DMS79 treated with DMSO at 0.1 percent for 48 hours (cell line): ENCODE measurements around the gene TNRC6C.
A peak's percentile ranks its signal among the peaks of the same experiment; 100 is the strongest.
"Not testable (repeated sequence)": the region's sequence is repeated elsewhere in the genome, so short reads cannot be mapped to it uniquely, and the experiment has no call there.

Experiments used
- DNase-seq: peaks from one replicate; lab custom pipeline; 2025; lab: John Stamatoyannopoulos, UW

Gene TNRC6C

DNA sequence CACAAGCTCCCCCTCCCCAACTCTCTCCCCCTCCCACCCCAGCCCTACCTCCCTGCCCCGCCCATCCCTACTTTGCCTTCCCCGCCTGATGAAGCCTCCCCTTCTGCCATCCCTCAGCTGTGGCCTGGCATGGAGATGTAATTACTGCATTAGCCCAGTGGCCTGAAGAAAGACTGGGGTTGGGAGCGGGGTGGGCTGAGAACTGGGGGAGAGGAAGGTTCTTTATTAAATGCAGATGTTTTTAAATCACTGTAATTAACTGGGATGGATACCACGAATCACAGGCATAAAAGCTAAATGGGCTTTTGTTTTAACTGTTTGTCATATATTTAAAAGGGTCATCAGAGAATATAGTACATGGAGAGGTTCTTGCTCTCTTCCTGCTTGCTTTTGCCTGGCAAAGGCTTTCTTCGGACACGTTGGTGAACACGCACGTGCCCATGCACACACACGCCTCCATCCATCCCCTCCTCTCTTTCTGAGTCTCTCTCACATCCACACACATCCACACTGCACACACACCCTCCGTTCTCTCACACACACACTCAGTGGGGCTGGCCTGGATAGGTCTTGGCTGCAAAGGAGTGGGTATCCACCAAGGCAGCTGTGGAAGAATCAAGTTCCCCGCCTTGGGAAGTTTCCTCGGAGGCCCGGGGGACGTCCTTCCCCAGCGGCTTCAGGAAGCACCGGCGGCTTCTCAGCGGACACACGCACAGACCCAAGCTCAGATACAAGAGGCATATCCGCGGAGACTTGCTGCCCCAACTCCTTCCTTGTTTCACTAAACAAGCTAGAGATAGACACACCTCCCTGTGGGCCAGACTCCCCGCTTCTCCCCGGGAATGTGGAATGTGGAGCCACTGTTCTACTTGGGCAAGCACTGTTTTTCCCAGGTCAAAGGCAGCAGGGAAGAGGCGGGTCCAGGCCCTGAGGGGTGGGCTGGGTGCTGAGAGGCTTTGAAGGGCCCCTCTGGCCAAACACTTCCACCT is 27.4 kb upstream of the TNRC6C start:
- DNase-seq, result no peak

DNA sequence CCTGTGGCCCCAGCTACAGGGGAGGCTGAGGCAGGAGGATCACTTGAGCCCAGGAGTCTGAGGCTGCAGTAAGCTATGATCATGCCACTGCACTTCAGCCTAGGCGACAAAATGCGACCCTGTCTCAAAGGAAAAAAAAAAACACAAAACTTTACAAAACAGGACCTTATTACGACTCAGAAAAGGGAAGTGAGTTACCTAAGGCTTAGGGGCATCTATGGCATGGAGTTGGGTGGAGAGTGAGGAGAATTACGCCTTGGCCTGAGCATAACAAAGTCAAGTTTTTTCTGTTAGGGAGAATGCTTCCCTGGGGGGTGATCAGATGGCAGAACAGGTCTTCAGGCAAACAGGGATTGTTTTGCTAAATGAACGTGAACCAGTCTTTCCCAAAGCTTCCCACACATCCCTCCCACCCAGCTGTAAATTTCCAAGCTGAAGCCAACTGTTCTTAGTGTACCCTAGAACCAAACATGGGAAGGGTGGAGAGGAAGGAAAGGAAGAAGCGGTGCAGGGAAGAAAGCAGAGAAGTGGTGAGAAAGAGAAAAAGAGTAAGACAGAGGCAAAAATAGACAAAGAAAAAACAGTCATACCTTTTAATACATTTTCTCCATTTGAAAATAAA is 24.6 kb upstream of the TNRC6C start:
- DNase-seq, result no peak

DNA sequence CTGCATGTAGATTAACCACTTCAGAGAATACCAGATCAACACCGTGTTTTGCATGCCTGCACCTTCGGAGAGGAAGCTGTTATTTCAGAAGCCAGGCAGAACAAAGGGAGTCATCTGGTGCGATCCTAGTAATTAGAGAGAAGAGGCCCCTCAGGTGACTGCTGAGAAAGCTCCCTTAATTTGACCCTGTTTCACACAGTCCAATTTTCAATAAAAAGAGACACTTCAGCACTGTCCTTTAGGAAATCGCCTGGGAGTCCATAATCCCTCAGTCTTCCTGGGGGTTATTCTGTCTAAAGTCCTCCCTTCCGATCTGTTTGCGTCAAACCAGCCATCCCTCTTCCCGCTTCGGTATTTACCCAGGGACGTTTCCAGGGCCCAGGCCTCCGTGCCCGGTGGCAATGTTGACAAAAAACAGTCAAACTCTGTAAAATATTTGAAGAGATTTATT is 23.4 kb upstream of the TNRC6C start:
- no peak for DNase-seq

DNA sequence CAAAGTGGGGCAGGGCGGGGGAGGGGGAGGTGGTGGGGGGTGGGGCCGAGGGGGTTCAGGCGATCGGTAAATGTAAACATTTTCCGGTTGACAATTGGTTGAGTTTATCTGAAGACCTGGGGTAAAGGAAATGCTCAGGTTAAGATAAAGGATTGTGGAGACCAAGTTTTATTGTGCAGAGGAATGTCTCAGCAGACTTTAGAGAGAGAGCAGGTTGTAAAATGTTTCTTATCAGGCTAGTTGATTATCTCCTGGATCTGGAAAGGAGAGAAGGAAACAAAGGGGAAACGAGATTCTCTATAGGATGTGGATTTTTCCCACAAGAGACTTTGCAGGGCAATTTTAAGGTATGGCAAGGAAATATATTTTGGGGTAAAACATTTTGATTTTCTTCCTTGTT is 22.8 kb upstream of the TNRC6C start:
- not testable (repeated sequence) for DNase-seq

DNA sequence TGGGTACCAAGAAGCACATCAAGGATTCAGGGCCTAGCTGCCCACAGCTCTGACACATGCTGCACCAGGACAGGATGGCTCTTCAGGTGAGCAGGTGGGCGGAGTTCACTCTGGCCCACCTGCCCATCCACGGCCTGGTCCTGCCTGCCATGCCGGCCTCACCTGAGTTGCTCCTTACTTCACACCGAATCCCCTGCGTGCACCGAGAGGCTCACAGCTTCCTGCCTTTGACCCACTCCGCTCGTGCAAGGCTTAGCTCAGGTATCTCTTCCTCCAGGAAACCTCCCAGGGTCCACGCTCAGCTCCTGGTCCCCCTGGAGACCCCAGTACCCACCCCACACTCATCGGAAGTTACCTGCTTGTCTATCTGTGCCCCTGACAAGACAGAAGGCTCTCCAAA is 21.6 kb upstream of the TNRC6C start:
- no peak for DNase-seq

DNA sequence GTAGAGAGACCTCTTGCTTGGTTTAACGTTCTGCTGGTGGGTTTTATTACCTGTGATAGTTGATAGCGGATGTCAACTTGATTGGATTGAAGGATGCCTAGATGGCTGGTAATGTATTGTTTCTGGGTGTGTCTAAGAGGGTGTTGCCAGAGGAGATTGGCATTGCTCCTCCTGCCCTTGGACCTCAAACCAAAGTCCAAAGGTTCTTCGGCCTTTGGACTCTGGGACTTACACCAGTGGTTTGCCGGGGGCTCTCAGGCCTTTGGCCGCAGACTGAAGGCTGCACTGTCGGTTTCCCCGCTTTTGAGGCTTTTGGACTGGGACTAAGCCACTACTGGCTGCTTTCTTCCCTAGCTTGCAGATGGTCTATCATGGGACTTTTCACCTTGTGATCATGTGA is 17.5 kb upstream of the TNRC6C start:
- no peak for DNase-seq

DNA sequence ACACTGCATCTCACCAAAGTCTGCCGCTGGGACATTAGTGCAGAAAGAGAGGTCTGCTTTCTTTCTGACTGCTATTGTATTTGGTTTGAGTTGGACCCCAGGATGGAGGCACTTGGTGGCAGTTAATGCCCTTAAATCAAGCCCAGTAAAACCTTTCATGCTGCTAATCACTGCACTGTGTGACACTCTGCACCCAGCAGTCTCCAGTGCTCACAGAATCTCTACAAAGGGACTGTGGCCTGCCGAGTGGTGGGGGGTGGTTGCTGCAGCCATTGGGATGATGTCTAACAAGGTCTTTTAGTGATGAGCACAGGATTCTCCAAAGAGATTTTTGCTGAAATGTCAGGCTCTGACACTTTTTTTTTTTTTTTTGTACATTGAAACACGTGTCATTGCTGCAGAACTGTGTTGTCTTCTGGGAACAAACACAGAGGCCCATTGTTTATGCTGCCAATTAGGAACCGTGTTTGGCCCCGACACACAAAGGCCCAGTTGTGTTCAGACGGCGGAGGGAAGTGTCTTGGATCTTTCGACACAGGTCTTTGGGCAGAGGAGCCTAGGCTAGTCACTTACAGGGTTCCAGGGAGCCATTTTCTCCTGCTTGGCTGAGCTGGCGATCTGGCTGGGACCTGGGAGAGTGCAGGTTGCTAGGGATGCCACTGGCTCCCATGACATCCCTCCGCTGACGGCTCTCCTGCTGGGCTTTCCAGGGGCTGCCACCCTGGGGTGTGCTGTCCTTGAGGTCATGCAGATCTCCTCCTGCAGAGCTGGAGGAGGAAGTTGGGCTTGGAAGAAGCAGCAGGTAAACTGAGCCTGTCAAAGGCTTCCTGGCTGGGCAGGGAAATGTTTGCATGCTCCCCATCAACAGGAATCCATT is 16.2 kb upstream of the TNRC6C start:
- DNase-seq, result no peak

DNA sequence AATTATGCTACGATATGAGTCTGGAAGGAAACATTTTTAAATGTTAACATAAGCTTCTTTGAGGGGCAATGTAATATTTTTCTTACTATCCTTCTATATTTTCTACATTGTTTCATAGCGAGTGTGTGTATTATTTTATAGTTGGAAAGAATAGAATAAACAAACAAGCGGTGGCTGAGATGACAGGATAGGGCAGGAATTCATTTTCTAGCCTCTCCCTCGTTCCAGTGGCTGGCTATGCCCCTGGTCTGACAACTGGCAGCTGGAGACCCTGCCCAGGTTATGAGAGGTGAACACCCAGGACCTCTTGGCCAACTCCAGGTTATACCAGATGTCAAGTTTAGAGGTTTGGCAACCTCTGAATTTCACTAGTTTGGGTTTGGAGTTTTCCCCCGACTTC is 14.5 kb upstream of the TNRC6C start:
- no peak for DNase-seq

DNA sequence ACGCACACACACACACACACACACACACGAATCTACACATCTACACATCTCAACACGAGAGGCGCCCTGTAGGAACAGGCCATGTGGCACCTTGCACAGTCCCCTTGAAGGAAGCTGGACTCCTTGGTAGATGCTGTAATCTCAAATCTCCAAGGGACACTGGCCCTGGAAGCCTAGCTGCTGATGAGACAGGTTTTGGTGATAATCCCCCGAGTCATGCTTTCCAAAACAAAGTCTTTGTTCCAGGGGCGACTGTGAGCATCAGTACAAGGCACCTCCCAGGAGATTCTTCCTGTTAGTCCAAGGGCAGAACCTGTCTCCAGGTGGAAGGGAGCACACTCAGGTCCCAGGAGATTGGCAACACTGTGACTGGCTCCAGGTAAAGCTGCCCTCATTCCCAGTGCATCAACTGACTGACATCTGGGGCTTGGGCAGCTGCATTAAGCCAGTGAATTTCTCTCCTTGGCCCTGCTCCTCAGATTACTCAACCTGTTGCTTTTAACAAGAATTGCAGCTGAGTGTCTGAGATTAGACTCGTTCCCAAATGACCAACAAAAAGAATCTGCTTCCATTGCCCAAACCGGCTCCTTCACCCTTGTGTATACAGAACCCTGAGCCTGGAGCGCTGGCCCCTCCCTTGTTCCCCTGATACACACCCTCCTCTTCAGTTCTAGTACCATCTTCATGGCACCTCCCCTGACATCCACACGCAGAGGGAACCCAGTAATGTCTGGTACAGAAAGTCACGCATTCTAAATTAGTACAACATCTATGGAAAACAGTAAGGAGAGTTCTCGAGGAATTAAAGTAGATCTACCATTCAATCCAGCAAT is 13.9 kb upstream of the TNRC6C start:
- DNase-seq, result no peak

DNA sequence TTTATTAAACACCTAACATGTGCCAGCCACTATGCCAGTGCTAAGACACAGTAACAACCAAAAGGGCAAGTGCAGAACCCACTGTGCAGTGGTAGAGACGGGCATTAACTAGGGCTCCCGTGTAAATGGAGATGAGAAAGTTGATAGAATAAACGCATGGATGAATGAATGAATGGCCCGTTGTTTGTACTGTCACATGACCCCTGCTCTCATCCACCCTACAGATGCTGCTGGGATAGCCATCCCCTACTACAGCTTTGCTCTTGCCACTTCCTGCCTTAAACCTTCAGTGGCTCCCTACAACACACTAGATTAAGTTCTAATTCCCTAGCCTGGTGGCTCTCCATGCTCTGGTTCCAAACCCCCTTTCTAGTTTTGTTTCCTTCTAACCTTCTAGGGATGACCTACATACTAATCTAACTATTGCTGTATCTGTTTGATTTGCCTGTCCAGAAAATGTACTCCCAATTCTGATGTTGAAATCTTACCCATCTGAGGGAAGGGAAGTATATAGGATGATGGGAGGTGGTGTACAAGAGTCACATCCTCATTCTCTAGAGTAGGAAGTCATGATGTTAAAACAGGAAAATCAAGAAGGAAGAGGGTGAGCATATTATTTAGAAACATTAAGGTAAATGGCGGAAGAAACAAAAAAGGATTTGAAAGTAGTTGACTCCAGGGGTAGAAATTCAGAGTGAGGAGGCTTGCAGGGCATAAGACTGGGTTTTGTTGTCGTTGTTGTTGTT is 11.4 kb upstream of the TNRC6C start:
- DNase-seq, result no peak

DNA sequence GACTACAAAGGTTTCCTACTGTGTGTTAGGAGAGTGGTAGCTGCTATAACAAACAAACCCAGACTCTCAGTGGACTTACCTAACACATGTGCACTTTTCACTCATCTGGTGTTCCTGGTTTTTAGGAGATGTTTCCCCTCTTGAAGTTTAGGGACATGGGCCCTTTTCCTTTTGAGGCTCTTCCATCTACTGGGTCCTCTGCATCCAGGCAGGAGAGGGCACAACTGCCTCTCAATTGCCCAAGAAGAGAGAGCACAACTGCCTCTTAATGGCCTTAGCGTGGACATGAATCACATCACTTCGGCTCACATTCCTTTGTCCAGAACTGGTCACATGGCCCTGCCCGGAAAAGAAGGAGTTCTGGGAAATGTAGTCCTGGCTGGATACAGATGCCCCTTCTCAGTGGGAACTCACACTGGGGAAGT is 9.8 kb upstream of the TNRC6C start:
- DNase-seq, result no peak

DNA sequence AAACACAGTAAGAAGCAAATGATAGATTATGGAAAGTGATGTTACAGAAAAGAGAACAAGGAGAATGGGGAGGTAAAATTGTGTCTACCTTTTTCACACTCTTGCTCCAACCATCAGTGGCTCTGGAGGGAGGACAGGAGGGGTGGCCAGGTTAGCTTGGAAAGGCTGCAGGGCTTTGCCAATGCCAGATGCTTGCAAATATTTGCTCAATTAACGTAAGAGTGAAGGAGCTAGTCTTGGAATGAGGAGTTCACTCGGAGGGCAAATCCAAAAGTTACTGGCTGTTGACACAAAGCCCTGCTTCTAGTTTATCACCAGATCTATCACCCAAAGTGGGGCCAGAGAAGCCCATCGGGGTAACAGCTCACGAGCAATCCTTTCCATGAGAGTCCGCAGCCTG is 7.4 kb upstream of the TNRC6C start:
- DNase-seq, result no peak

DNA sequence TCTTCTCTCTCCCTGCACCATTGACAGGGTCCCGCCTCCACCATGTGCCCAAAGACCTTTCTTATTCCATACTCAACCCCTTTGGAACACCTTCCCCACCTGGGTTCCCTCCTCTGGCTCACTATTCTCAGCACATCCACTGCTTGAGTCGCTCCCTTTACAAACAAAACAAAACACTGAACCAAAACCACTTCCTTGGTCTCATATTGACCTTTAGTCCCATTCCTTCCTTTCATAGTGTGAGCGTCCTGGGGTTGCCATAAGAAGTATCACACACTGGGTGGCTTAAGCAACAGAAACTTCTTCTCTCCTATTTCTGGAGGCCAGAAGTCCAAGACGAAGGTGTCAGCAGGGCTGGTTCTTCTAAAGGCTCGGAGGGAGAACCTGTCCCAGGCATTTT is 6.1 kb upstream of the TNRC6C start:
- DNase-seq, result no peak

DNA sequence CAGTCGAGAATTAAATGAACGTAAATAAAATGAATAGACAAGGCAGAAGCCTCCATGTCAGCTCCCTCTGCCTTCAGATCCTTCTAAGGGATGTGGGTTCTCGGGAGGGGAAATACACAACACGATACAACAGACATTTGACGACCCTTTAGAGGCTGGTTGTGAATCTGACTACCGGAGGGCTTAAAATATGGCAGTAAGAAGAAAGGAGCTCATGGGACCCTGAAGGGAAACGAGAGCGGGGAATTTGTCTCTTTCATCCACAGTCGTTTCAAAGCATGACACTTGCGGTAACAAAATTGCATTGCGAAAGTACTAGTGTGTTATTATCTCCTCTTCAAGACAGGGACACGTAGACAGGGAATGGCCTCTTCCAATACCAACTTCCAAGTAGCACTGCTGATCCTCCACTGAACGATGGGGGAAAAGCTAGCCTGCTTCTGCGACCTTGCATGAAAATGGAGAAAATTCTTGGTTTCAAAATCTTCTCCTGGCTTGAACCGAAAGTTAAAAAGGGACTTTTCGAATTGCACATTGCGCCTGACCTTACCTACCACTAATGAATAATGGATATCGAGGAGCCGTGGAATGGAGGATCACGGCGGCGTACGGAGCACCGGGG is 1.2 kb upstream of the TNRC6C start:
- DNase-seq, result peak; percentile 11

DNA sequence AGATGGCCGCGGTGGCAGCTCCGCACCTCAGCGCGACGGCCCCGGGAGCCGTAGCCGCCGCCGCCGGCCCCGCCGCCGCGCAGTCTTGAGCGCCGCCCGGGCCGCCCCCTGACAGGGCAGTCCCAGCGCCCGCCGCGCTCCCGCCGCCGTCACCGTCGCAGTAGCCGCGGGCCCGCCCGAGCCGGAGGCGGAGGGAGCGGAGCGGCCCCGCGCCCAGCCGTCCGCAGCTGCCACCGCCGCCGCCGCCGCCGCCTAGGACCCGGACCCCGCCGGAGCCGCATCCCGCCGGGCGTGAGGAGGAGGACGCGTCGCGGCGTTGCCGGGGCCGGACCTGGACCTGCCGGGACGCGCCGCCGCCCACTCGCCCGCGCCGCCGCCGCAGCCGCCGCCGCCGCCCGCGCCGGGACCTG is 218 bp downstream of the TNRC6C start:
- DNase-seq, result no peak

DNA sequence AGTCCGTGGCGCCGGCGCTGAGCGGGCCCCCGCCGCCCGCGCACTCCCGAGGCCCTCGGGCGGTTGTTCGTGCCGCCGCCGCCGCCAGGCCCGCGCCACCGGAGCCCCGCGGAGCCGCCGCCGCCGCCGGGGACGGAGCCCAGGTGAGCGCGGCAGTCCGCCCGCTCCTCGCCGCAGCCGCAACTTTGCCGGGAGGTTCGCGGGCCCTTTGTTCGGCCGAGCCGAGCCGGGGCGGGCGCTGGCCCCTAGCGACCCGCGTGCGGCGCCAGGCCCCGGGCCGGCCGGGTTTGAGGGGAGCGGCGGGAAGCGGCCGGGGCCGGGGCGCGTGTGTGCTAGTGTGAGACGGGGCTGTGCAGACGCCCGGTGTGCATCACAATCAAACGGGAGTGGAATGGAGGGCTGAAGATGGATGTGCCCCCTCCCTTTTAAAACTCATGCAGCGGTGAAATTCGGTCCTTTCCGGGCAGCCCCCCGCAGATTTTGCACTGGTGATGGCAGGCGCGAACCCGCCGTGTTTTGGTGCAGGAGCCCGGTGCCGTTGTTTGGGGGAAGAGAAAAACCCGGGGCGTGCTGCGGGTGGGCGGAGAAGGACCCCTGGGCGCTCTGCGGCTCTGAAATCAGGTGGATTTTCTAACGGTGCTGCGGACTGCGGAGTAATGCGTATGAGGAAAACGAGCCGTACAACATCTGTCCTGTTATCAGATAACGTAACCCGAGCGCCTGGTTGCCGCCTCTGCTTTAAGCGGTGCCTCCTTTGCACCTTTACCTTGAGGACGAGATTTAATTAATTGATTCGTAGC is 823 bp downstream of the TNRC6C start:
- peak; percentile 57 for DNase-seq

DNA sequence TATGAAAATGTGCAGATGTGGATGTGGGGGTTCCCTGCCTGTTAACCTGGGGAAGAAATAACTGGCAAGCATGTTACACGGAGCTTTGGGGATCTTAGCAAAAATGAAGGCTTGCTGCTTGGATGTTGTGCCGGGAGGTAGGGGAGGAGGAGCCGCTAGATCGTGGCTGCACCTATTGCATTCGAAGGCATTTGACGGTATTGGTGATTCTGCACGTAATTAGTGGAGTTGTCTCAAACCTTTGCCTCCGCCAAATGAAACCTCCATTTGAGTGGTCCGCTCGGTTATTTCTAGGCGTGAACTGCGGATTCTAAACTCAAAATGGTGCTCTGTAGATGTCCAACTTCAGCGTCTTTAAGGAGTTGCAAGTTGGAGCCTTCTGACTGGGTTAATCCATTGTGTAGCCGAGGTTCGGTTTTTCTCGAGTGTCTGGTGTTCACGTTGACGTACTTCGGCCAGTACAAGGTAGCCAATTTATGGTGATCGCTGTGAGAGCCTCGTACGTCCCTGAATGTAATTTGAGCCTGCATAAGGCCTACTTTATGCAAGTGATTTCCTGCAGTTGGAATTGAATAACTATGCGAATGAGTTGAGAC is 1.5 kb downstream of the TNRC6C start:
- DNase-seq, result peak; percentile 57

DNA sequence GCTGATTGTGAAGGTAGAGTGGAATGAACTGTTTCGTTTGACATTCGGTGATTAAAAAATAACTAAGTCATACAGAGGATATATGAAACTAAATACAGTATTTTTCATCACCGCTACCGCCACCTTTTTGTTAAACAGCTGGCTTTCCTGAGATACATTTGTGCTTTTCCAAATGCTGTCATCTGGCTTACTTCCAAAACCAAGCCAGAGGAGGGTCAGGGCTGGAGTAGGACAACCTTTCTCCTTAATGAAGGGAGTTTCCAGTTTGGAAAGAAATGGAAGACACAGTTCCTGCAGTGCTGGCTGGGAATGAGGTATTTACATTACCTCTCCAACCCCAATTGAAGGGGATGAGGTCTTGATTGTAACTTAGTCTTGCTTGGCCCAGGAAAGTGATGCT is 3.2 kb downstream of the TNRC6C start:
- DNase-seq, result peak; percentile 3

DNA sequence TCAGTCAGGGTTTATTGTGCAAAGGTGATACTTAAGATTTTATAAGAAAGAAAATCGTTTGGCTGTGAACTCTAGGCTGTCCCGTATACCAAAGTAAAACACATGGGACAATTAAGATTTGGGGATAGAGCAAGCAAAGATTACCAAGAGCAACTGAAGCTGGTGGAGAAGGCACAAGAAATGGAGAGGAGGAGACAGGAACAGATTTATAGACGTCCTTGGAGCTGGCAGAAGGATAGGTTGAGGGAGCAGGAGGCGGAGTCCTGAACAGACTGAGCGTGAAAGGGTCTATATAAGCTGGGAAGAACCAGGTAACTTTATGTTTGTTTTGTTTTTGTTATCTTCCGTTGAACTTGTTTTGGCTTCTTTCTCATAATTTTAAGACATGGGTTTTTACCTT is 3.8 kb downstream of the TNRC6C start:
- DNase-seq, result peak; percentile 17
